C4-2B (cell line): ENCODE measurements around the gene KCNK4.

Experiments used
- ZFX ChIP-seq: fragments of 450-650 bp; IDR thresholded peaks from 2 replicates; pipeline ENCODE4 v1.6.1; 2017
- TF ChIP-seq, protein P1 (sequence below): fragments of 450-650 bp; conservative IDR thresholded peaks from 2 replicates; pipeline ENCODE4 v1.5.1; 2017; ENCODE audit warnings: mild to moderate bottlenecking

DNA sequence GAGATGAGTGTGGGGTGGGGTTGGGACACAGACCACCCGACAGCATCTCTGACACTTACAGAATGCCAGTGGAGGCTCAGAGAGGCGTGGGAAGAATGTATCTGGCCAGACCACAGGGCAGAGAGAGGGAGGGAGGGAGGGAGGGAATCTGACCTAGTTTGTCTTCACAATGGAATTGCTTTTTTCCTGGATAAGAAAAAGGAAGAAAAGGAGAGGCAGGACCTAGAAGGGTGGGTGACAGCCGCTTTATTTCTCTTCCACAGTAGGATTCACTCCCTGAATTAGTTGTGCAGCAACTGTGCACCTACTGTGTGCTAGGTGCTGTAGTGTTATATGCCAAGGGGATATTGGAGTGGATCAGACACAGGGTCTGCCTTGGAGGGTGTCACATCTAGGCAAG, 3.7 kb downstream of the KCNK4 start:
- TF ChIP-seq, protein P1, sequence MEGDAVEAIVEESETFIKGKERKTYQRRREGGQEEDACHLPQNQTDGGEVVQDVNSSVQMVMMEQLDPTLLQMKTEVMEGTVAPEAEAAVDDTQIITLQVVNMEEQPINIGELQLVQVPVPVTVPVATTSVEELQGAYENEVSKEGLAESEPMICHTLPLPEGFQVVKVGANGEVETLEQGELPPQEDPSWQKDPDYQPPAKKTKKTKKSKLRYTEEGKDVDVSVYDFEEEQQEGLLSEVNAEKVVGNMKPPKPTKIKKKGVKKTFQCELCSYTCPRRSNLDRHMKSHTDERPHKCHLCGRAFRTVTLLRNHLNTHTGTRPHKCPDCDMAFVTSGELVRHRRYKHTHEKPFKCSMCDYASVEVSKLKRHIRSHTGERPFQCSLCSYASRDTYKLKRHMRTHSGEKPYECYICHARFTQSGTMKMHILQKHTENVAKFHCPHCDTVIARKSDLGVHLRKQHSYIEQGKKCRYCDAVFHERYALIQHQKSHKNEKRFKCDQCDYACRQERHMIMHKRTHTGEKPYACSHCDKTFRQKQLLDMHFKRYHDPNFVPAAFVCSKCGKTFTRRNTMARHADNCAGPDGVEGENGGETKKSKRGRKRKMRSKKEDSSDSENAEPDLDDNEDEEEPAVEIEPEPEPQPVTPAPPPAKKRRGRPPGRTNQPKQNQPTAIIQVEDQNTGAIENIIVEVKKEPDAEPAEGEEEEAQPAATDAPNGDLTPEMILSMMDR = no peak
- TF ChIP-seq ZFX = no peak
